Testis (tissue), 3 donors: Measurements from ENCODE around the gene DIS3L2. TPM values are rescaled to one million over a fixed set of nuclear protein-coding genes. Genes with fewer than 3 reads are reported as not detected.

ENCODE experiments used
- DNase-seq: peaks from one replicate; pipeline ENCODE4 v3.0.0-alpha.2; 2019
- H3K27ac ChIP-seq, 2 donors: fragments of 200-600 bp; sonication (generic); one replicate each; pipeline ENCODE4 v1.5.1; 2019
- H3K27me3 ChIP-seq: fragments of 200-600 bp; sonication (generic); one replicate; pipeline ENCODE4 v1.5.1; 2019
- H3K36me3 ChIP-seq: fragments of 200-600 bp; sonication (generic); one replicate; pipeline ENCODE4 v1.5.1; 2017; ENCODE audit warnings: low read depth; ENCODE audit errors: missing control alignments
- H3K4me1 ChIP-seq: fragments of 200-600 bp; sonication (generic); one replicate; pipeline ENCODE4 v1.5.1; 2019
- H3K4me3 ChIP-seq, 2 donors: fragments of 200-600 bp; sonication (generic); one replicate each; pipeline ENCODE4 v1.5.1; 2017 to 2019
- H3K9me3 ChIP-seq: fragments of 200-600 bp; sonication (generic); one replicate; pipeline ENCODE4 v1.5.1; 2017
- POLR2A ChIP-seq: fragments of 450-650 bp; IDR thresholded peaks from one replicate; pipeline ENCODE4 v1.6.1; 2017; ENCODE audit warnings: antibody characterized with exemption, mild to moderate bottlenecking, moderate library complexity
- WGBS, 2 donors: methylation state at CpG; one replicate each; pipeline ENCODE4 v1.1.5; 2018; 5-methylcytosine and 5-hydroxymethylcytosine counted together
- intact Hi-C: fragments of 100-400 bp; cut with DNase I; formaldehyde crosslinking; loops from one replicate; pipeline ENCODE4 v1.15.1; 2023; ENCODE audit warnings: low total_unique reads
- polyA plus RNA-seq: library from polyadenylated mRNA; stranded (reverse); fragments of 350-450 nt; fragmentation: Illumina TruSeq; extraction: RNeasy Lipid Tissue Mini Kit (QIAGEN cat#74804); gene quantifications from one replicate; pipeline ENCODE4 v1.2.3, GENCODE V29; 2014; ENCODE audit warnings: low read depth, low replicate concordance; ENCODE audit not compliant: insufficient read depth
- total RNA-seq, 2 donors: library from RNA; depleted of rRNA; stranded (reverse); fragments of >200 nt; gene quantifications; one replicate each; pipeline ENCODE4 v1.2.3, GENCODE V29; 2016
- TF ChIP-seq, protein P1 (sequence below), 3 experiments: fragments of 450-650 bp in 2 of 3; fragments of 200-600 bp in 1 of 3; sonication (generic) in 1 of 3; IDR thresholded peaks; one replicate each; pipeline ENCODE4 v1.5.1; 2016 to 2019; ENCODE audit warnings: antibody characterized with exemption in 3 of 3, mild to moderate bottlenecking in 2 of 3, moderate library complexity in 1 of 3

The DIS3L2 gene
- total and polyA plus RNA-seq, 3 donors from 2014 or later, result 32.5 to 80.7 (median 70.4) TPM

DNA sequence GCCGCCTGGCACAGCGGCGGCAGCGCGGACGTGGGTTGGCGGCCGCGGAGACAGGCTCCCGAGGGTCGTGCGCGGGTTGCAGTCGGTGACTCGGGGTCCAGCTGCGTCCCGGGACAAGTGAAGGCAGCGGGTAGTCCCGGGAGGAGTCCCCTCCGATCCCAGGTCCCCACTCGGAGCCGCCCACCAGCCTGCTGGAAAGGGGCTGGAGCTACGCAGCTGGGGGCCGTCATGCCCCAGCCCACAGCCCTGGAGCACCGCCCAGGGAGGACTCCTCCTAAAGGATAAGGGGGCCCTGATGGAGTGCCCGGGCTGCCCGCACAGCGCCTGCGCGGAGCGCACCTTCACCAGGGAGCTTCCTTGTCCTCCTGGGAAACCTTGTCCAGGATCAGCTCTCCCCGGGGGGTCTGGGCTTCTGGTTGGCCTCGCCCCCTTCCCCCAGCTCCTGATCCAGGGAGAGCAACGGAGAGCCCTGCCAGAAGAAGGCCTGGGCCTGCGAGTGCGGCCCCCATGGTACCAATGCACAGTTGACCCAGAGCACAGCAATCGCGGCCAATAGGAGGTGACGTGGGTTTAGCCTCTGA lies 391.1 kb downstream of the DIS3L2 start:
- 38 to 64% methylated on average over 15 to 39 of the region's 39 CpGs for WGBS, 2 donors
- Histone ChIP-seq H3K4me3 (peak overlapping the region in 1 of 2 donors; percentile 38), H3K4me1 (peaks cover 7% of the 10 kb centered on the region), H3K27me3 (no peaks in the 10 kb centered on the region), H3K9me3 (no peaks in the 10 kb centered on the region), H3K27ac (no peak overlapping the region), H3K36me3 (no peaks in the 10 kb centered on the region)
- no peak for TF ChIP-seq POLR2A
- TF ChIP-seq, protein P1, sequence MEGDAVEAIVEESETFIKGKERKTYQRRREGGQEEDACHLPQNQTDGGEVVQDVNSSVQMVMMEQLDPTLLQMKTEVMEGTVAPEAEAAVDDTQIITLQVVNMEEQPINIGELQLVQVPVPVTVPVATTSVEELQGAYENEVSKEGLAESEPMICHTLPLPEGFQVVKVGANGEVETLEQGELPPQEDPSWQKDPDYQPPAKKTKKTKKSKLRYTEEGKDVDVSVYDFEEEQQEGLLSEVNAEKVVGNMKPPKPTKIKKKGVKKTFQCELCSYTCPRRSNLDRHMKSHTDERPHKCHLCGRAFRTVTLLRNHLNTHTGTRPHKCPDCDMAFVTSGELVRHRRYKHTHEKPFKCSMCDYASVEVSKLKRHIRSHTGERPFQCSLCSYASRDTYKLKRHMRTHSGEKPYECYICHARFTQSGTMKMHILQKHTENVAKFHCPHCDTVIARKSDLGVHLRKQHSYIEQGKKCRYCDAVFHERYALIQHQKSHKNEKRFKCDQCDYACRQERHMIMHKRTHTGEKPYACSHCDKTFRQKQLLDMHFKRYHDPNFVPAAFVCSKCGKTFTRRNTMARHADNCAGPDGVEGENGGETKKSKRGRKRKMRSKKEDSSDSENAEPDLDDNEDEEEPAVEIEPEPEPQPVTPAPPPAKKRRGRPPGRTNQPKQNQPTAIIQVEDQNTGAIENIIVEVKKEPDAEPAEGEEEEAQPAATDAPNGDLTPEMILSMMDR (IDR thresholded peaks at IDR 0.05), result no peak
- intact Hi-C loops, result no loop called here
- DNase-seq, result no peak

GRCh38 chr2:232353096-232353495 lies 391.6 kb downstream of the DIS3L2 start:
- Histone ChIP-seq H3K27ac (no peak overlapping the region), H3K9me3 (no peaks in the 10 kb centered on the region), H3K27me3 (no peaks in the 10 kb centered on the region), H3K4me1 (peaks cover 7% of the 10 kb centered on the region), H3K4me3 (no peak overlapping the region), H3K36me3 (no peaks in the 10 kb centered on the region)
- 54 to 73% methylated on average over 8 of the region's 8 CpGs for WGBS, 2 donors
- no peak for TF ChIP-seq POLR2A
- TF ChIP-seq, protein P1 (IDR thresholded peaks at IDR 0.05), result no peak
- no peak for DNase-seq
- intact Hi-C loops, result no loop called here

DNA sequence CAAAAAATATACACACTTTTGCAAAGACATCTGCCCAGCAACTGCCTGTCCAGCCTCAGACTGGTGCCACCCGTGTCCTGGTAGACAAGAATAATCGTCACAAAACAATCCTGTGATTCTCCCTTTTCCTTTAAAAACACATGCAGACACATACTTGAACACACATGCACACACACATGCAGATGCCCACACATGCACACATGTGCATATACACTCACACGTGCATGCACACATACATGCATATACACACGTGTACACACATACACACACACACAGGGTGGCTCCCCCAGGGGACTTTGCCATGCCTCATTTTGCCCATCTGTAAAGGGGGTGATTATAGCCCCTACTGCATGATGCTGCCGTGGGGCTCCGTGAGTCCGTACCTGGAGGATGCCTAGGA lies 392.1 kb downstream of the DIS3L2 start:
- TF ChIP-seq, protein P1 (IDR thresholded peaks at IDR 0.05), result no peak
- no peak for TF ChIP-seq POLR2A
- no peak overlapping the region for H3K4me3 ChIP-seq
- no peak overlapping the region for H3K27ac ChIP-seq
- no peaks in the 10 kb centered on the region for H3K27me3 ChIP-seq
- no peaks in the 10 kb centered on the region for H3K9me3 ChIP-seq
- peaks cover 7% of the 10 kb centered on the region for H3K4me1 ChIP-seq
- 90 to 94% methylated on average over 5 to 7 of the region's 7 CpGs for WGBS, 2 donors
- no peak for DNase-seq
- intact Hi-C loops, result no loop called here
- H3K36me3 ChIP-seq, result no peaks in the 10 kb centered on the region

DNA sequence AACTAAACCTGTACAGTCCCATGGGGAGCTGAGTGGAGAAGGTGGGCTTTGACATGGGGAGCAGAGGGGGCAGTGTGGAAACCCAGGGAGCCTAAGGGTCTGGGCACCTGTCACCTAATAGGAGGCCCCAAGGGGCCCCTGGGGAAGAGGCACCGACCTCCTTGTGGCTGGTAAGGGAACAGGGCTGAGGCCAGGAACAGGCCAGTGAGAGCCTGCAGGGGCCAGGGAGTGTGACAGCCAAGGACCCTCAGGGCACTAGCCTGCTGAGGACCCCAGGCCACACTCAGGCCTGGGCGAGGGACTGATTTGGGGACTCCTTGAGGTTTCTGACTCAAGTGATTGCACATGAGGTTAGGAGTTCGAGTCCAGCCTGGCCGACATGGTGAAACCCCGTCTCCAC lies 392.6 kb downstream of the DIS3L2 start:
- intact Hi-C loops, result no loop called here
- Histone ChIP-seq H3K27ac (no peak overlapping the region), H3K4me3 (no peak overlapping the region), H3K9me3 (no peaks in the 10 kb centered on the region), H3K27me3 (no peaks in the 10 kb centered on the region), H3K36me3 (no peaks in the 10 kb centered on the region), H3K4me1 (peaks cover 7% of the 10 kb centered on the region)
- 76 to 96% methylated on average over 4 to 5 of the region's 5 CpGs for WGBS, 2 donors
- DNase-seq, result no peak
- TF ChIP-seq, protein P1 (IDR thresholded peaks at IDR 0.05), result no peak
- TF ChIP-seq POLR2A, result no peak

DNA sequence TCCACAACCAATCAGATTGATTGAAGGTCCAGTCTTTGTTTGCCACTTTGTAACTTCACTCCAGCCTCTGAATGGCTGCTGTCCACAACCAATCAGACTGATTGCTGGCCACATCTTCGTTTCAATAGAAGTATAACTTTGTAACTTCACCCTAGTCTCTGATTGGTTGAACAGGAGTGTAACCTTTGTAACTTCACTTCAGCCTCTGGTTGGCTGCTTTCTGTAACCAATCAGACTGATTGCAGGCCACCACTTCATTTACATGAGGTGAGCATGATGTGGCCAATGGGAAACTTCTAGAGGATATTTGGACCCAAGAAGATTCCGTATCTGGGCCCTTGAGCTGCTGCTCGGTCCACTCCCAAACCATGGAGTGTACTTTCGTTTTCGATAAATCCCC lies 400.1 kb downstream of the DIS3L2 start:
- 84 to 88% methylated on average over 5 of the region's 5 CpGs for WGBS, 2 donors
- Histone ChIP-seq H3K36me3 (no peaks in the 10 kb centered on the region), H3K9me3 (no peaks in the 10 kb centered on the region), H3K4me3 (no peak overlapping the region), H3K4me1 (peaks cover 3% of the 10 kb centered on the region), H3K27ac (no peak overlapping the region), H3K27me3 (no peaks in the 10 kb centered on the region)
- no peak for TF ChIP-seq POLR2A
- TF ChIP-seq, protein P1 (IDR thresholded peaks at IDR 0.05), result no peak
- intact Hi-C loops, result no loop called here
- DNase-seq, result no peak
